ENCODE measurements around the gene LAMTOR1. TPM values are rescaled to one million over a fixed set of nuclear protein-coding genes. Genes with fewer than 3 reads are reported as not detected.
A peak's percentile ranks its signal among the peaks of the same experiment; 100 is the strongest.

Gene LAMTOR1
- total and polyA plus RNA-seq, 2 of the 8 experiments (the other 6 are each of a cell fraction or from before 2014, with no cell fraction given): 82.1 to 160 TPM

GRCh38 chr11:72112978-72113808 lies 10.1 kb upstream of the LAMTOR1 start:
- H3K4ac ChIP-seq (replicated peaks; ENCODE audit: insufficient read length, low read depth, low read length): peak overlapping the region; percentile 88
- peak overlapping the region; percentile 93; the same call in 1 of the 2 replicates for H4K8ac ChIP-seq (ENCODE audit: extremely low read depth, insufficient read depth, low read length)
- no peak overlapping the region for H3K56ac ChIP-seq (replicated peaks; ENCODE audit: insufficient read length, low read depth, low read length)
- no peak for FAIRE-seq
- peaks cover 4% of the 10 kb centered on the region for H3K23me2 ChIP-seq (ENCODE audit: low read depth, low read length)
- H3K14ac ChIP-seq (ENCODE audit: insufficient read length): no peak overlapping the region
- peak overlapping the region; percentile 99 for H3K27ac ChIP-seq (ENCODE audit: low read depth, low read length)
- peak overlapping the region; percentile 37; the same call in 1 of the 2 replicates for H2AFZ ChIP-seq (ENCODE audit: low read length)
- no peaks in the 10 kb centered on the region; the same call in 1 of the 2 replicates for H3K79me1 ChIP-seq (ENCODE audit: low read depth, low read length)
- 68% methylated on average over 9 of the region's 9 CpGs; no CpG with 5 or more reads in 1 of the 2 experiments for WGBS, 2 experiments (ENCODE audit: extremely low coverage in 1 of 2, insufficient coverage in 1 of 2, insufficient read length in 1 of 2, insufficient replicate concordance in 2 of 2, low coverage in 1 of 2, low lambda C conversion rate in 2 of 2, missing lambda C conversion rate in 1 of 2)
- H3K36me3 ChIP-seq (ENCODE audit: control insufficient read depth in 2 of 4, insufficient read depth in 4 of 4, low read length in 3 of 4): peaks cover 0 to 2% (median 0%) of the 10 kb centered on the region in 4 experiments; a peak in 4 of 8 replicates
- peak overlapping the region; percentile 78 to 94 (median 87) for H3K4me3 ChIP-seq (ENCODE audit: extremely low read depth in 1 of 4, insufficient read depth in 2 of 4, low read depth in 3 of 4, low read length in 4 of 4)
- H2BK15ac ChIP-seq (ENCODE audit: low read length): 0 out of 2 replicates have a peak overlapping the region, but pooled peaks have one; percentile 65
- peak overlapping the region; percentile 19 for H2BK120ac ChIP-seq (replicated peaks; ENCODE audit: low read depth, low read length)
- peak overlapping the region; percentile 76 to 82 for H3K4me2 ChIP-seq (ENCODE audit: insufficient read depth in 1 of 2, low read depth in 2 of 2, low read length in 2 of 2)
- peaks cover 0 to 9% (median under 1%) of the 10 kb centered on the region in 4 experiments; a peak in 6 of 7 replicates for H3K27me3 ChIP-seq (replicated peaks in 1 of 4; ENCODE audit: control insufficient read depth in 3 of 4, extremely low read depth in 1 of 4, insufficient read depth in 3 of 4, low read length in 3 of 4)
- H2BK5ac ChIP-seq (ENCODE audit: low read depth, low read length): peak overlapping the region; percentile 97
- no peaks in the 10 kb centered on the region for H3K9me3 ChIP-seq (ENCODE audit: insufficient read depth in 2 of 2, low read depth in 1 of 2, low read length in 1 of 2)
- H3K79me2 ChIP-seq (ENCODE audit: control insufficient read depth in 1 of 2, insufficient read depth in 2 of 2, low read length in 2 of 2): no peaks in the 10 kb centered on the region
- DNase-seq (ENCODE audit: low read depth in 1 of 2, low spot score in 2 of 2): no peak
- no peak overlapping the region for H2BK20ac ChIP-seq (ENCODE audit: low read length)
- H4K5ac ChIP-seq (ENCODE audit: insufficient read length, low read depth, low read length): peak overlapping the region; percentile 94
- H3K18ac ChIP-seq (ENCODE audit: extremely low read depth, low read length): peak overlapping the region; percentile 88; the same call in 1 of the 2 replicates
- peak overlapping the region; percentile 69 for H2BK12ac ChIP-seq (ENCODE audit: low read depth, low read length)
- peak overlapping the region; percentile 70 for H4K91ac ChIP-seq (replicated peaks; ENCODE audit: insufficient read length, low read length)
- ChIA-PET POLR2A (ENCODE audit: partially characterized antibody) (interaction anchor here (0.7 to 2.5 kb wide), 31 partner anchors 8 to 422 kb away, joined by 3 to 41 read pairs (median 6); partner anchors contain the start of genes INPPL1, LAMTOR1, LRRC51 and NUMA1), CTCF (ENCODE audit: partially characterized antibody) (interaction anchor here (0.5 to 1.3 kb wide), 6 partner anchors 11 to 413 kb away, joined by 3 to 4 read pairs (median 3); no protein-coding TSS in a partner anchor)
- H3K4me1 ChIP-seq (replicated peaks in 1 of 4; ENCODE audit: control insufficient read depth in 3 of 4, insufficient read depth in 4 of 4, low read length in 3 of 4): peaks cover 0 to 4% (median 0%) of the 10 kb centered on the region in 4 experiments; a peak in 4 of 7 replicates
- H2AK5ac ChIP-seq (ENCODE audit: low read depth, low read length): 0 out of 2 replicates have a peak overlapping the region, but pooled peaks have one; percentile 30
- H4K20me1 ChIP-seq (replicated peaks in 1 of 2; ENCODE audit: control insufficient read depth in 1 of 2, insufficient read depth in 2 of 2, low read length in 2 of 2): no peaks in the 10 kb centered on the region
- H3K9ac ChIP-seq (replicated peaks in 1 of 4; ENCODE audit: extremely low read depth in 1 of 4, low read depth in 3 of 4, low read length in 3 of 4): peak overlapping the region in 3 of 4 experiments; percentile 90 to 99 (median 98); a peak in 6 of 7 replicates
- H3K23ac ChIP-seq (ENCODE audit: insufficient read length): no peak overlapping the region
- TF ChIP-seq YY1 (IDR thresholded peaks at IDR 0.05; ENCODE audit: low read depth, low read length) (no peak), RXRA (IDR thresholded peaks at IDR 0.05; ENCODE audit: insufficient read depth, low read depth, low read length) (no peak), CTBP2 (IDR thresholded peaks at IDR 0.05; ENCODE audit: borderline replicate concordance, insufficient read depth, insufficient read length, low read length) (no peak), KDM4A (IDR thresholded peaks at IDR 0.05; ENCODE audit: low read depth, low read length, severe bottlenecking) (no peak), HDAC2 (IDR thresholded peaks at IDR 0.05; ENCODE audit: borderline replicate concordance in 1 of 2, low read depth in 2 of 2, low read length in 2 of 2) (no peak), ZNF274 (IDR thresholded peaks at IDR 0.05; ENCODE audit: borderline replicate concordance, extremely low read depth, low read length) (no peak), SIX5 (IDR thresholded peaks at IDR 0.05; ENCODE audit: low read depth, low read length) (no peak)
- TF ChIP-seq, protein P1, sequence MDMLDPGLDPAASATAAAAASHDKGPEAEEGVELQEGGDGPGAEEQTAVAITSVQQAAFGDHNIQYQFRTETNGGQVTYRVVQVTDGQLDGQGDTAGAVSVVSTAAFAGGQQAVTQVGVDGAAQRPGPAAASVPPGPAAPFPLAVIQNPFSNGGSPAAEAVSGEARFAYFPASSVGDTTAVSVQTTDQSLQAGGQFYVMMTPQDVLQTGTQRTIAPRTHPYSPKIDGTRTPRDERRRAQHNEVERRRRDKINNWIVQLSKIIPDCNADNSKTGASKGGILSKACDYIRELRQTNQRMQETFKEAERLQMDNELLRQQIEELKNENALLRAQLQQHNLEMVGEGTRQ (IDR thresholded peaks at IDR 0.05; ENCODE audit: low read length): no peak
